ENCODE data around the gene USP9X.

The USP9X gene

DNA sequence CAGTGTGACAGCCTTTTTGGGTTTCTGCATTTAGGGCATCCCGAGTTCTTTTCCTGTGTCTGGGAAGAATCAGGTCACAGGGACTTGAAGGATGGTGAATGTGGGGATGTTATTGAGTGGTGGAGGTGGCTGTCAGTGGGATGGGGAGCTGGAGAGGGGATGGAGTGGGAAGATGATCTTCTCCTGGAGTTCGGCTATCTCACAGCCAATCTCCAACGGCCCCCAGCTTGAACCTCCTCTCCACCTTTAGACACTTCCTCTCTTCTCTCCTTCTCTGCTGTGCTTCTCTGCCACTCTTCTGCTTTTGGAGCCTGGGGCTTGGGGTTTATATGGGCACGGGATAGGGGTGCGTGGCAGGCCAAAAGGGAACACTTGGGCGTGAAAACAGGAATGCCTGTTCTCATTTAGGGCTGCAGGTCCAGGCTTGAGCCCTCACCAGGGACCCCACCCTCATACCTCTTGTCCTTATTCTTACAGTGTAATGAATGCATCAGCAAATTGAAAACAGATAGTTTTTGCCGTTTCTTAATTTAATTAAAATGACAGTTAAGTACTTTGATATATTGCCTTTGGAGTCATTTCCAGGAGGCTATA lies 37.5 kb downstream of the USP9X start:
- TF ChIP-seq EP300 (IDR thresholded peaks at IDR 0.05; ENCODE audit: borderline replicate concordance) (no peak), RAD21 (IDR thresholded peaks at IDR 0.05; ENCODE audit: low read depth) (no peak), EGR1 (IDR thresholded peaks at IDR 0.05) (no peak), NFIC (IDR thresholded peaks at IDR 0.05) (no peak), FOXM1 (IDR thresholded peaks at IDR 0.05; ENCODE audit: borderline replicate concordance, low read depth) (no peak), YY1 (IDR thresholded peaks at IDR 0.05; ENCODE audit: low read depth) (no peak), CEBPB (IDR thresholded peaks at IDR 0.05) (no peak), CREB1 (IDR thresholded peaks at IDR 0.05; ENCODE audit: low read depth) (no peak), TCF12 (IDR thresholded peaks at IDR 0.05; ENCODE audit: low read depth) (no peak), TEAD4 (IDR thresholded peaks at IDR 0.05) (no peak), ZBTB7A (IDR thresholded peaks at IDR 0.05; ENCODE audit: low read depth) (no peak)
- TF ChIP-seq, protein P1, sequence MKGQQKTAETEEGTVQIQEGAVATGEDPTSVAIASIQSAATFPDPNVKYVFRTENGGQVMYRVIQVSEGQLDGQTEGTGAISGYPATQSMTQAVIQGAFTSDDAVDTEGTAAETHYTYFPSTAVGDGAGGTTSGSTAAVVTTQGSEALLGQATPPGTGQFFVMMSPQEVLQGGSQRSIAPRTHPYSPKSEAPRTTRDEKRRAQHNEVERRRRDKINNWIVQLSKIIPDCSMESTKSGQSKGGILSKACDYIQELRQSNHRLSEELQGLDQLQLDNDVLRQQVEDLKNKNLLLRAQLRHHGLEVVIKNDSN (IDR thresholded peaks at IDR 0.05): no peak
- TF ChIP-seq, protein P2, sequence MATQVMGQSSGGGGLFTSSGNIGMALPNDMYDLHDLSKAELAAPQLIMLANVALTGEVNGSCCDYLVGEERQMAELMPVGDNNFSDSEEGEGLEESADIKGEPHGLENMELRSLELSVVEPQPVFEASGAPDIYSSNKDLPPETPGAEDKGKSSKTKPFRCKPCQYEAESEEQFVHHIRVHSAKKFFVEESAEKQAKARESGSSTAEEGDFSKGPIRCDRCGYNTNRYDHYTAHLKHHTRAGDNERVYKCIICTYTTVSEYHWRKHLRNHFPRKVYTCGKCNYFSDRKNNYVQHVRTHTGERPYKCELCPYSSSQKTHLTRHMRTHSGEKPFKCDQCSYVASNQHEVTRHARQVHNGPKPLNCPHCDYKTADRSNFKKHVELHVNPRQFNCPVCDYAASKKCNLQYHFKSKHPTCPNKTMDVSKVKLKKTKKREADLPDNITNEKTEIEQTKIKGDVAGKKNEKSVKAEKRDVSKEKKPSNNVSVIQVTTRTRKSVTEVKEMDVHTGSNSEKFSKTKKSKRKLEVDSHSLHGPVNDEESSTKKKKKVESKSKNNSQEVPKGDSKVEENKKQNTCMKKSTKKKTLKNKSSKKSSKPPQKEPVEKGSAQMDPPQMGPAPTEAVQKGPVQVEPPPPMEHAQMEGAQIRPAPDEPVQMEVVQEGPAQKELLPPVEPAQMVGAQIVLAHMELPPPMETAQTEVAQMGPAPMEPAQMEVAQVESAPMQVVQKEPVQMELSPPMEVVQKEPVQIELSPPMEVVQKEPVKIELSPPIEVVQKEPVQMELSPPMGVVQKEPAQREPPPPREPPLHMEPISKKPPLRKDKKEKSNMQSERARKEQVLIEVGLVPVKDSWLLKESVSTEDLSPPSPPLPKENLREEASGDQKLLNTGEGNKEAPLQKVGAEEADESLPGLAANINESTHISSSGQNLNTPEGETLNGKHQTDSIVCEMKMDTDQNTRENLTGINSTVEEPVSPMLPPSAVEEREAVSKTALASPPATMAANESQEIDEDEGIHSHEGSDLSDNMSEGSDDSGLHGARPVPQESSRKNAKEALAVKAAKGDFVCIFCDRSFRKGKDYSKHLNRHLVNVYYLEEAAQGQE (IDR thresholded peaks at IDR 0.05; ENCODE audit: low read depth): no peak

DNA sequence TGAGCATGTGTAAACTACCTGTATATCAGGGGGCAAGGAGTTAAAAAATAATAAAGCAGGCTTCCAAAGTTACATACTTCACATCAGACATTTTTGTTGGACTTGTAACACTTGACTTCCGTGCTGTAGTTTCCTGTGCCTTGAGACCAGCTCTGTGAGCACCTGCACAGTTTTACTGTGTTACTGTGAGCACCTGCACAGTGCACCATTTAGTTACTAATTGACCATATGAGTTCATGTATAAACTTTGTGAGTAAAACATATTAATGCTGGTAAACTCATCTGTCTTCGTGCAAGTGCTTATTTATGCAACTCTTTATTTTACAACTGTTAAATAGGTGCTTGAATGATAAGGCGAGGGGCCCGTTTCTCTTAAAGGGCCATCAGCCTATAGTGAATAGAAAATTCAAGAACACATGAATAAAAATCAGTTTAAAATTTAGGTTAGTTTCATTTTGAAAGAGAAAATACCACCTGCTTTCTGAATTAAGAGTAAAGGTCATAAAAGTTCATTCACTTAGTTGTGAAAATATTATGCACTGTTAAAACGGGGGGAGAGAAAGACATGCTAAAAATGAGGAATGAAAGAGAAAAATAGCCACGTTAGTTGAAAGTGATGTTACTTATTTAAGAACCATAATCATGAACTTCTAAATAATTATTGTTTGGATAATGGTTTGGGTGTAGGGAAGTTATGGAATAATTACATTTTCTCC lies 42.4 kb downstream of the USP9X start:
- TF ChIP-seq FOXM1 (IDR thresholded peaks at IDR 0.05; ENCODE audit: borderline replicate concordance, low read depth) (no peak), TEAD4 (IDR thresholded peaks at IDR 0.05) (no peak), CREB1 (IDR thresholded peaks at IDR 0.05; ENCODE audit: low read depth) (no peak), ZBTB7A (IDR thresholded peaks at IDR 0.05; ENCODE audit: low read depth) (no peak), YY1 (IDR thresholded peaks at IDR 0.05; ENCODE audit: low read depth) (no peak), EP300 (IDR thresholded peaks at IDR 0.05; ENCODE audit: borderline replicate concordance) (no peak), TCF12 (IDR thresholded peaks at IDR 0.05; ENCODE audit: low read depth) (no peak), EGR1 (IDR thresholded peaks at IDR 0.05) (no peak), NFIC (IDR thresholded peaks at IDR 0.05) (no peak), CEBPB (IDR thresholded peaks at IDR 0.05) (no peak), RAD21 (IDR thresholded peaks at IDR 0.05; ENCODE audit: low read depth) (no peak)
- TF ChIP-seq, protein P2 (IDR thresholded peaks at IDR 0.05; ENCODE audit: low read depth): no peak
- TF ChIP-seq, protein P1 (IDR thresholded peaks at IDR 0.05): no peak
- TF ChIP-seq, protein P3, sequence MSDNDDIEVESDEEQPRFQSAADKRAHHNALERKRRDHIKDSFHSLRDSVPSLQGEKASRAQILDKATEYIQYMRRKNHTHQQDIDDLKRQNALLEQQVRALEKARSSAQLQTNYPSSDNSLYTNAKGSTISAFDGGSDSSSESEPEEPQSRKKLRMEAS (IDR thresholded peaks at IDR 0.05): no peak

DNA sequence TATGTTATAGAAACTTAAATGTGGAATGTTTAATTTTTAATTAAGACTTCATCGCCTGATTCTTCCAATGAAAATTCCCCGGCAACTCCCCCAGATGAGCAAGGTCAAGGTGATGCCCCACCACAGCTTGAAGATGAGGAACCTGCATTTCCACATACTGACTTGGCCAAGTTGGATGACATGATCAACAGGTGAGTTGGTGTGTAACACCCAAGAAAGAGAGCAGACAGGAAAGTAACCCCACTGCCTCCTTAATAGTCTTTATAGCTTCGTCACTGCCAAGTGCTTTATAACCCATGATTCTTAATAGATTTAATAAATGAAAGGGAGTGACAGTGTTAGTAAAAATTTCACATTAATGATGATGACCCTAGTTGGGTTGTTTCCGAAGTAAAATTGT lies 43.7 kb downstream of the USP9X start:
- no peak for TF ChIP-seq FOXM1 (IDR thresholded peaks at IDR 0.05; ENCODE audit: borderline replicate concordance, low read depth)
- no peak for TF ChIP-seq TCF12 (IDR thresholded peaks at IDR 0.05; ENCODE audit: low read depth)
- TF ChIP-seq, protein P2 (IDR thresholded peaks at IDR 0.05; ENCODE audit: low read depth): no peak
- TF ChIP-seq RAD21 (IDR thresholded peaks at IDR 0.05; ENCODE audit: low read depth): no peak
- no peak for TF ChIP-seq CREB1 (IDR thresholded peaks at IDR 0.05; ENCODE audit: low read depth)
- TF ChIP-seq ZBTB7A (IDR thresholded peaks at IDR 0.05; ENCODE audit: low read depth): no peak
- TF ChIP-seq, protein P3 (IDR thresholded peaks at IDR 0.05): no peak

DNA sequence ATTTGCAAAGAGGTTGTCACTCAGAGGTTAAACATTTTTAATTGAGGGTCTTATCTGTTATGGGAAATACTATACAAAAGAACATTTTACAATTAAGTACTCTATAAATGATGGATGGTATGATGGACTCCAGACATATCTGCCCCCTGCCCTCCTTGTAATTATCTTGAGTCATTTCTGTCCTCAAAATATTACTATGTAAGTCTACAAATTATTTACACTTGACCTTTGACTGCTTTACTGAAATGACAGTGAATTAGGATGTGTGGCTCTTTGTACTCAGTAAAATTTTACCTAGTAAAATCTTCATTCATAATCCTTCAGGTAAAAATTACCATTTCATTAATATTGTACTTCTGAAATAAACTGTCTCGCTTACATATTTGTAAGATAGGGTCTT lies 46.5 kb downstream of the USP9X start:
- TF ChIP-seq ZBTB7A (IDR thresholded peaks at IDR 0.05; ENCODE audit: low read depth) (no peak), FOXM1 (IDR thresholded peaks at IDR 0.05; ENCODE audit: borderline replicate concordance, low read depth) (no peak), TEAD4 (IDR thresholded peaks at IDR 0.05) (no peak), CEBPB (IDR thresholded peaks at IDR 0.05) (no peak), CREB1 (IDR thresholded peaks at IDR 0.05; ENCODE audit: low read depth) (no peak), NFIC (IDR thresholded peaks at IDR 0.05) (no peak), TCF12 (IDR thresholded peaks at IDR 0.05; ENCODE audit: low read depth) (no peak), EP300 (IDR thresholded peaks at IDR 0.05; ENCODE audit: borderline replicate concordance) (no peak), TAF1 (IDR thresholded peaks at IDR 0.05; ENCODE audit: low read depth) (no peak), EGR1 (IDR thresholded peaks at IDR 0.05) (no peak), YY1 (IDR thresholded peaks at IDR 0.05; ENCODE audit: low read depth) (no peak), RAD21 (IDR thresholded peaks at IDR 0.05; ENCODE audit: low read depth) (no peak)
- TF ChIP-seq, protein P1 (IDR thresholded peaks at IDR 0.05): no peak
- TF ChIP-seq, protein P2 (IDR thresholded peaks at IDR 0.05; ENCODE audit: low read depth): no peak
- TF ChIP-seq, protein P3 (IDR thresholded peaks at IDR 0.05): no peak

Measured in Ishikawa (cell line).